HTR-8/SVneo (cell line): ENCODE results near the gene KRT16.

Source experiments
- DNase-seq: peaks from one replicate; pipeline ENCODE4 v3.0.0; 2011; ENCODE audit warnings: low spot score, mixed read lengths; ENCODE audit not compliant: insufficient read length
- FAIRE-seq: peaks from 2 replicates; lab custom pipeline; 2011; peaks lifted over from hg19 to GRCh38; lab: Jason Lieb, UNC

The KRT16 gene

DNA sequence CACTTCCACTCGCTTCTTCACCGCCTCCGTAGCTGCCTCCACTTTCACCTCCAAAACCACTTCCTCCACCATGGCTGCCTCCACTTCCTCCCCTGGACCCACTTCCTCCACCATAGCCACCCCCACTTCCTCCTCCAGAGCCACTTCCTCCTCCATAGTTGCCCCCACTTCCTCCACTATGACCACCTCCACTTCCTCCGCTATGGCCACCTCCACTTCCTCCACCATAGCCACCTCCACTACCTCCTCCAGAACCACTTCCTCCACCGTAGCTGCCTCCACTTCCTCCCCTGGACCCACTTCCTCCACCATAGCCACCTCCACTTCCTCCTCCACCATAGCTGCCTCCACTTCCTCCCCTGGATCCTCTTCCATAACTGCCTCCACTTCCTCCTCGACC is 45.2 kb downstream of the KRT16 start:
- peak; percentile 48 for FAIRE-seq

GRCh38 chr17:41565338-41565737 is 47.2 kb downstream of the KRT16 start:
- FAIRE-seq (no peak), DNase-seq (no peak)

More for the DNA sequence above, 45.2 kb downstream of the KRT16 start:
- no peak for DNase-seq

DNA sequence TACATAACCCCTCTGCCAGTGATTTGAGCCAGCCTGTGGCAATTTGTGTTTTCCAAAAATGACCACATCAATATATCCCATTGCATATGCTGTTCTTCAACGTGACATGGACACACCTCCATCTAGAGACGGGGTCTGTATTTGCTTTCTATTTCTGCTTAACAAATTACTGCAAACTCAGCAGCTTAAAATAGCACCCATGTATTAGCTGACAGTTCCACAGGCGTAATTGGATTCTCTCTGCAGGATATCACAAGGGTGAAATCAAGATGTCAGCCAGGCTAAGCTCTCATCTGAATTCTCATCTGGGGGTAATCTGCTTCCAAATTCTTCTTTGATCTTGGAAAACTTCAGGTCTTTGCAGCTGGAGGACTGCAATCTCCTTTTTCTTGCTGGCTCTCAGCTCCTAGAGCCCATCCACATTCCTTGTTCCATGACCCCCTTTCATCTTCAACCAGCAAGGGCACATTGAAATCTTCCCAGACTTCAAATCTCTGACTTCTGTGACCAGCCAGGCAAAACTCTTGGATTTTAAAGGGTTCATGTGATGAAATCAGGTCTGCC is 48.9 kb downstream of the KRT16 start:
- DNase-seq (no peak), FAIRE-seq (no peak)

GRCh38 chr17:41561554-41561953 is 51.0 kb downstream of the KRT16 start:
- DNase-seq (no peak), FAIRE-seq (peak; percentile 13)
